Activated CD4-positive, alpha-beta T cell treated with anti-CD3 and anti-CD28 coated beads, Interleukin-2, amount 10 ng/mL, durations not matched to agents 7 days and 5 days (primary cell): ENCODE data around the gene HENMT1. TPM values are rescaled to one million over a fixed set of nuclear protein-coding genes. Genes with fewer than 3 reads are reported as not detected.
"Not testable (repeated sequence)": the region's sequence is repeated elsewhere in the genome, so short reads cannot be mapped to it uniquely, and the experiment has no call there.

Experiments
- CTCF ChIA-PET: fragments of 350-600 bp; sonication (Branson Sonifier 250); formaldehyde crosslinking; loops from one replicate; lab custom pipeline; 2021; ENCODE audit warnings: antibody characterized with exemption; lab: Charles Lee
- POLR2A ChIA-PET: fragments of 350-600 bp; sonication (Branson Sonifier 250); formaldehyde crosslinking; loops from one replicate; lab custom pipeline; 2021; ENCODE audit warnings: antibody characterized with exemption; lab: Charles Lee
- DNase-seq: peaks from one replicate; pipeline ENCODE4 v3.0.0-alpha.2; 2020
- H3K27ac Mint-ChIP-seq: one replicate; pipeline ENCODE4 v1.8.0; 2021; ENCODE audit warnings: mild to moderate bottlenecking, moderate library complexity, mixed read lengths
- H3K27me3 Mint-ChIP-seq: one replicate; pipeline ENCODE4 v1.8.0; 2021; ENCODE audit warnings: mixed read lengths
- H3K36me3 Mint-ChIP-seq: one replicate; pipeline ENCODE4 v1.8.0; 2021; ENCODE audit warnings: low read depth, mixed read lengths
- H3K4me1 Mint-ChIP-seq: one replicate; pipeline ENCODE4 v1.8.0; 2021; ENCODE audit warnings: mixed read lengths
- H3K4me3 Mint-ChIP-seq: one replicate; pipeline ENCODE4 v1.8.0; 2021; ENCODE audit warnings: mild to moderate bottlenecking, moderate library complexity, mixed read lengths
- H3K9me3 Mint-ChIP-seq: one replicate; pipeline ENCODE4 v1.8.0; 2021; ENCODE audit warnings: mixed read lengths
- total RNA-seq, 2 experiments: library from RNA; stranded (reverse); gene quantifications; one replicate each; pipeline ENCODE4 v1.2.3, GENCODE V29; 2021

Gene HENMT1
- total RNA-seq, 2 experiments from 2014 or later, result 22.7 to 23.6 TPM

GRCh38 chr1:108667422-108667821 is 6.5 kb upstream of the HENMT1 start:
- H3K36me3 Mint-ChIP-seq, H3K4me3 Mint-ChIP-seq, DNase-seq, H3K27me3 Mint-ChIP-seq, POLR2A ChIA-PET, H3K27ac Mint-ChIP-seq, H3K9me3 Mint-ChIP-seq: not testable (repeated sequence)
- H3K4me1 Mint-ChIP-seq, result peaks cover 21% of the 10 kb centered on the region
- CTCF ChIA-PET, result interaction anchor here (0.7 to 1.5 kb wide), 3 partner anchors 13 to 432 kb away, joined by 3 to 4 read pairs (median 3); partner anchors contain the start of gene EEIG2

- no peaks in the 10 kb centered on the region for H3K9me3 Mint-ChIP-seq
- POLR2A ChIA-PET, result no interaction called here
- DNase-seq, result no peak
- peaks cover 31% of the 10 kb centered on the region for H3K4me1 Mint-ChIP-seq
- no peak overlapping the region for H3K4me3 Mint-ChIP-seq
- CTCF ChIA-PET, result no interaction called here
- peaks cover 4% of the 10 kb centered on the region for H3K36me3 Mint-ChIP-seq
- no peaks in the 10 kb centered on the region for H3K27me3 Mint-ChIP-seq
- no peak overlapping the region for H3K27ac Mint-ChIP-seq
These were observed 4.9 kb upstream of the HENMT1 start for GRCh38 chr1:108665771-108666170.

DNA sequence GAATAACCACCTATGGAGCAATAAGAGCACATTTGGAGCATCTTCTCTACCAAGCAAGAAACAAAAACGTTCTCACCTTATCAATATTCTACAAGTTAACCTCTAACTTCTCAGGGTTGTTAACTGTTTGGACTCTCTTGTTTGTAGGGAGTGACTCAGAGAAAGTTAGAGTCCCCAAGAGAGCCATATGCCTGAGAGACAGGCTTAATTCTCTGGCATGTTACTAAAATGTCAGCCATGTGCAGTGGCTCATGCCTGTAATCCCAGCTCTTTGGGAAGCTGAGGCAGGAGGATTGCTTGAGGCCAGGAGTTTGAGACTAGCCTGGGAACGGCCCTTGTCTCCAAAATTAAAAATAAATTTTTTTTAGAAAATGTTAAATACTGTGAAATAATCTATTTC is 4.2 kb upstream of the HENMT1 start:
- no peak overlapping the region for H3K27ac Mint-ChIP-seq
- H3K4me1 Mint-ChIP-seq, result peaks cover 35% of the 10 kb centered on the region
- peaks cover 4% of the 10 kb centered on the region for H3K36me3 Mint-ChIP-seq
- no peaks in the 10 kb centered on the region for H3K27me3 Mint-ChIP-seq
- no peak for DNase-seq
- POLR2A ChIA-PET, result no interaction called here
- CTCF ChIA-PET, result no interaction called here
- H3K4me3 Mint-ChIP-seq, result no peak overlapping the region
- no peaks in the 10 kb centered on the region for H3K9me3 Mint-ChIP-seq

- Mint-ChIP-seq H3K27me3 (no peaks in the 10 kb centered on the region), H3K9me3 (no peaks in the 10 kb centered on the region), H3K36me3 (peaks cover 4% of the 10 kb centered on the region), H3K4me1 (peaks cover 41% of the 10 kb centered on the region), H3K4me3 (no peak overlapping the region), H3K27ac (no peak overlapping the region)
- POLR2A ChIA-PET, result no interaction called here
- CTCF ChIA-PET, result interaction anchor here (1.5 kb wide), 1 partner anchor 10 kb away, joined by 5 read pairs; no protein-coding TSS in a partner anchor
- no peak for DNase-seq
These were observed 3.6 kb upstream of the HENMT1 start for GRCh38 chr1:108664481-108664880.

GRCh38 chr1:108663074-108663473 is 2.2 kb upstream of the HENMT1 start:
- ChIA-PET CTCF (interaction anchor here (1.3 to 1.6 kb wide), 3 partner anchors 12 to 19 kb away, joined by 4 to 5 read pairs (median 5); no protein-coding TSS in a partner anchor), POLR2A (interaction anchor here (0.5 to 0.6 kb wide), 2 partner anchors 23 to 29 kb away, joined by 3 read pairs; partner anchors contain the start of gene PRPF38B)
- Mint-ChIP-seq H3K4me1 (peaks cover 41% of the 10 kb centered on the region), H3K27ac (no peak overlapping the region), H3K9me3 (no peaks in the 10 kb centered on the region), H3K4me3 (no peak overlapping the region), H3K27me3 (no peaks in the 10 kb centered on the region), H3K36me3 (peaks cover 2% of the 10 kb centered on the region)
- no peak for DNase-seq

- CTCF ChIA-PET, result interaction anchor here (0.6 to 1.2 kb wide), 2 partner anchors 10 to 231 kb away, joined by 3 to 4 read pairs; no protein-coding TSS in a partner anchor
- peaks cover 34% of the 10 kb centered on the region for H3K36me3 Mint-ChIP-seq
- H3K27ac Mint-ChIP-seq, result no peak overlapping the region
- no peak for DNase-seq
- H3K27me3 Mint-ChIP-seq, result no peaks in the 10 kb centered on the region
- POLR2A ChIA-PET, result no interaction called here
- H3K4me3 Mint-ChIP-seq, result no peak overlapping the region
- no peaks in the 10 kb centered on the region for H3K9me3 Mint-ChIP-seq
- H3K4me1 Mint-ChIP-seq, result peaks cover 48% of the 10 kb centered on the region
These were observed 3.4 kb downstream of the HENMT1 start for GRCh38 chr1:108657356-108658080.

GRCh38 chr1:108653431-108654105 is 7.3 kb downstream of the HENMT1 start:
- Mint-ChIP-seq H3K27ac (no peak overlapping the region), H3K36me3 (peaks cover 70% of the 10 kb centered on the region), H3K4me3 (no peak overlapping the region), H3K9me3 (no peaks in the 10 kb centered on the region), H3K27me3 (no peaks in the 10 kb centered on the region), H3K4me1 (peaks cover 23% of the 10 kb centered on the region)
- CTCF ChIA-PET, result no interaction called here
- POLR2A ChIA-PET, result no interaction called here
- no peak for DNase-seq

GRCh38 chr1:108646648-108647269 is 14.1 kb downstream of the HENMT1 start:
- Mint-ChIP-seq H3K4me3 (peak overlapping the region; percentile 69), H3K27ac (peak overlapping the region; percentile 97), H3K27me3 (no peaks in the 10 kb centered on the region), H3K9me3 (peaks cover 3% of the 10 kb centered on the region), H3K36me3 (peaks cover 58% of the 10 kb centered on the region), H3K4me1 (peaks cover 63% of the 10 kb centered on the region)
- ChIA-PET CTCF (interaction anchor here (1.0 to 3.8 kb wide), 9 partner anchors 10 to 681 kb away, joined by 3 to 13 read pairs (median 4); partner anchors contain the start of genes EEIG2, HENMT1 and PRPF38B), POLR2A (interaction anchor here (0.6 to 2.8 kb wide), 3 partner anchors 14 to 319 kb away, joined by 3 to 24 read pairs (median 4); partner anchors contain the start of genes HENMT1 and PRPF38B)
- peak; percentile 81 for DNase-seq

DNA sequence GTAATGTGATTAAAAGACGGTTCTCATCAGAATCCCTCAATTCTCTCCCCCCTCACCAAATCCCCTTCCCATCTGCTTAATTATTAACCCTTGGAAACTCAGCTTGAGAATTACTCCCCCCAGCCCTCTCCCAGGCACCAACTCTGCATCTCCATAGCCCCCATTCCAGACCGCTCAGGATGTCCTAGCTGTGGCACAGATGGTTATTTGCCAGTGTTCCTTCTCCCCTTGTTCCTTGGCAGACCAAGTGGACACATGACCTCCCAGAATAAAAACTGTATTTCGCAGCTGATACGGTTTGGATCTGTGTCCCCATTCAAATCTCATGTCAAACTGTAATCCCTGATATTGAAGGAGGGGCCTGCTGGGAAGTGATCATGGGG is 14.6 kb downstream of the HENMT1 start:
- Mint-ChIP-seq H3K4me3 (peak overlapping the region; percentile 69), H3K9me3 (peaks cover 3% of the 10 kb centered on the region), H3K4me1 (peaks cover 66% of the 10 kb centered on the region), H3K36me3 (peaks cover 53% of the 10 kb centered on the region), H3K27ac (peak overlapping the region; percentile 97), H3K27me3 (no peaks in the 10 kb centered on the region)
- CTCF ChIA-PET, result interaction anchor here (1.0 to 3.8 kb wide), 8 partner anchors 15 to 681 kb away, joined by 3 to 23 read pairs (median 4); partner anchors contain the start of genes EEIG2, HENMT1 and PRPF38B
- DNase-seq, result no peak
- POLR2A ChIA-PET, result interaction anchor here (0.6 to 2.8 kb wide), 3 partner anchors 15 to 320 kb away, joined by 3 to 24 read pairs (median 4); partner anchors contain the start of genes HENMT1 and PRPF38B

GRCh38 chr1:108645564-108646184 is 15.2 kb downstream of the HENMT1 start:
- peak; percentile 21 for DNase-seq
- ChIA-PET CTCF (interaction anchor here (3.2 to 3.8 kb wide), 2 partner anchors 47 to 85 kb away, joined by 13 to 23 read pairs; partner anchors contain the start of genes EEIG2 and PRPF38B), POLR2A (interaction anchor here (2.8 kb wide), 1 partner anchor 46 kb away, joined by 24 read pairs; the partner anchor contains the start of gene PRPF38B)
- Mint-ChIP-seq H3K4me1 (peaks cover 66% of the 10 kb centered on the region), H3K4me3 (peak overlapping the region; percentile 69), H3K27me3 (no peaks in the 10 kb centered on the region), H3K27ac (peak overlapping the region; percentile 97), H3K36me3 (peaks cover 47% of the 10 kb centered on the region), H3K9me3 (peaks cover 3% of the 10 kb centered on the region)

DNA sequence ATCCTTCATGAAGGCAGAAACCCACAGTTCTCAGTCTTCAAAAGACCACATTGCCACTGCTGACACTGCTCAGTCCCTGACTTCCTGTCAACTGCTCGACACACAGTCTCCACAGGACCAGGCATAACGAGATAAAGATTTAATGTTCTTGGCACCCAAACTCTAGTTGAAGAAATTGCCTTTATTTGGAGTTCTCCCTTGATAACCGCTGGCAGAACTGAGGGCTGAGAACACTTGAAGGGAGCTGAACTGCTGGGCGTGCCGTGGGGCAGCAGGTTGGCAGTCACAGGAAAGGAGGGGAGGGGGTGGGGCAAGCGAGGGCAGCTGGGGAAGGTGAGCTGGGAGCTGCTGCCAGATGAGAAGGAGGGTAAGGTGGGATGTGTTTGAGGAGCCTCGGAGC is 15.9 kb downstream of the HENMT1 start:
- Mint-ChIP-seq H3K27ac (peak overlapping the region; percentile 97), H3K36me3 (peaks cover 46% of the 10 kb centered on the region), H3K27me3 (no peaks in the 10 kb centered on the region), H3K9me3 (peaks cover 6% of the 10 kb centered on the region), H3K4me3 (peak overlapping the region; percentile 69), H3K4me1 (peaks cover 72% of the 10 kb centered on the region)
- POLR2A ChIA-PET, result interaction anchor here (2.8 kb wide), 1 partner anchor 47 kb away, joined by 24 read pairs; the partner anchor contains the start of gene PRPF38B
- CTCF ChIA-PET, result interaction anchor here (1.1 to 3.8 kb wide), 3 partner anchors 47 to 520 kb away, joined by 3 to 23 read pairs (median 13); partner anchors contain the start of genes EEIG2 and PRPF38B
- DNase-seq, result peak; percentile 68
